GM15510 (cell line): ENCODE measurements around the gene ALPP.
"Not testable (repeated sequence)": the region's sequence is repeated elsewhere in the genome, so short reads cannot be mapped to it uniquely, and the experiment has no call there.

Experiments
- POLR2A ChIP-seq: IDR thresholded peaks from 3 replicates; pipeline ENCODE4 v1.6.1; 2011; ENCODE audit warnings: borderline replicate concordance; ENCODE audit not compliant: insufficient read length; ENCODE audit errors: extremely low read depth

ALPP gene

DNA sequence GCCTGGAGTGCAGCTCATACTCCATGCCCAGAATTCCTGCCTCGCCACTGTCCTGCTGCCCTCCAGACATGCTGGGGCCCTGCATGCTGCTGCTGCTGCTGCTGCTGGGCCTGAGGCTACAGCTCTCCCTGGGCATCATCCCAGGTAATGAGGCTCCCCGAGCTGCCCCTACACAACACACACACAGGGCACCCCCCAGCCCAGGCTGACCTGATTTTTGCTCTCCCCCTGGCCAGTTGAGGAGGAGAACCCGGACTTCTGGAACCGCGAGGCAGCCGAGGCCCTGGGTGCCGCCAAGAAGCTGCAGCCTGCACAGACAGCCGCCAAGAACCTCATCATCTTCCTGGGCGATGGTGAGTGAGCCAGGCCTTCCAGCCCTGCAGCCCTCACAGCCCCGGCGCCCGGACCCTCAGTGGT lies at the start of gene ALPP:
Gene ALPP (plus strand): TSS at position 17 of the 417 bp plus-strand sequence. CDS start 52 bp downstream, at position 69.
- TF ChIP-seq POLR2A, result not testable (repeated sequence)

DNA sequence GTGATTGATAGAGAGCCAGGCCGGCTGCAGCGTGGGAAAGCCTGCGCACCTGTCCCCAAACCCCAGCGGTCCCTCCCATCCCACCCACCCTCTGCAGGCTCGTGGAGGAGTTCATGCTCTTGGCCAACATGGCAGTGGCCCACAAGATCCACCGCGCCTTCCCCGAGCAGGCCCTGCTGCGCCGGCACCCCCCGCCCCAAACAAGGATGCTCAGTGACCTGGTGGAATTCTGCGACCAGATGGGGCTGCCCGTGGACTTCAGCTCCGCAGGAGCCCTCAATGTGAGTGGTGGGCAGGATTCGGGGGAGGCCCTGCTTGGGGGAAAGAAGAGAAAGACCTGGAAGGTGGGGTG lies 48.9 kb upstream of the ALPP start:
- no peak for TF ChIP-seq POLR2A

DNA sequence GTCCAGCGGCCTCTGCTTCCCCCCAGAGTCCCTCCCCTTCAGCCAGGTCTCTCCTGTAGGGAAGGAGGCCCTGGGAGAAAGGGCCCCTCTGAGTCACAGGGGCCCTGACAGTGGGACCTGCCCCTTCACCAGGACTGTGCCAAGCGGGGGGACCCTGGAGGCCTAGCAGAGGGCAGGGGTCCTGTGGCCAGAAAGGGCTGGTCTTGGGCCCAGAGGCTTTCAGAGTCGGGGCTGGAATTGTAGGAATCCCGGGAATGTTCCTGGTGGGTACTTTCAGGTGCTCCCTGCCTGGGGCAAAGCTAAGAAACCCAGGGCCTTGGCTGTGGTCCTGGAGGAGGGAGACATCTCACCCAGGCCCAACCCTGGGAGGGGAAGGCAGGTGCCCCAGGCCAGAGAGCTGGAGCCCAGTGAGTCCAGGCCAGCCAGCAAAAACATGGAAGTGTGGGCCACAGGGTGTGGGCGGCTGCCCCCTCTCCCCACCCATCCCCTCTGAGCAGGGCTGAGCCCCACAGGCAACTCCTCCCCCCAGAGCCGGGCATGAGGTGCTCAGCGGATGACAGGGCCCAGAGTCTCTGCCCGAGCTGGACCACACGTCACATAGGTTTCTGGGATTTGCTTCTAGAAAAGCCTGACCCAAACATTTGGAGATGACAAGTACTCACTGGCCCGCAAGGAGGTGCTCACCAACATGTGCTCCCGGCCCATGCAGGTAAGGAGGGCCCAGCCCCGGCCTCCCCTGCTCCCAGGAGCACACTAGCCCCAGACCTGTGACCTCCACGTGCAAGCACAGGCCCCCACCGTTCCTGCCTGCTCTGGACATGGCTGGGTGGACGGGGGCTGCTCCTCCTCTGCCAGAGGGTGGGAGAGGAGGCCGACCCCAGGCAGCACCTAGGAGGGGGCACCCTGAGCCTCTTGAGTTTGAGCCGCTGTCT lies 48.2 kb upstream of the ALPP start:
- TF ChIP-seq POLR2A, result no peak

DNA sequence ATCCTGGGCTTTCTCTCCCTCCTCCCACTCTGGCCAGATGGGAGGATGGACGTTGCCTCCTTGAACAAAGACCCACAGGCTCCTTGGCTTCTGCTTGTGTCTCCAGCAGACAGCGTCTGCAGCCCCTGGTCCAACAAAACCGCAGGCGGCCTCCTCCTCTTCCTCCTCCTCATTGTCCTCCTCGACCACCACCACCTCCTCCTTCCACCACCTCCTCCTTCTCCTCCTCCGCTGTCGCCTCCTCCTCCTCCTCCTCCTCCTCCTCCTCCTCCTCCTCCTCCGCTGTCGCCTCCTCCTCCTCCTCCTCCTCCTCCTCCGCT lies 45.7 kb upstream of the ALPP start:
- no peak for TF ChIP-seq POLR2A

DNA sequence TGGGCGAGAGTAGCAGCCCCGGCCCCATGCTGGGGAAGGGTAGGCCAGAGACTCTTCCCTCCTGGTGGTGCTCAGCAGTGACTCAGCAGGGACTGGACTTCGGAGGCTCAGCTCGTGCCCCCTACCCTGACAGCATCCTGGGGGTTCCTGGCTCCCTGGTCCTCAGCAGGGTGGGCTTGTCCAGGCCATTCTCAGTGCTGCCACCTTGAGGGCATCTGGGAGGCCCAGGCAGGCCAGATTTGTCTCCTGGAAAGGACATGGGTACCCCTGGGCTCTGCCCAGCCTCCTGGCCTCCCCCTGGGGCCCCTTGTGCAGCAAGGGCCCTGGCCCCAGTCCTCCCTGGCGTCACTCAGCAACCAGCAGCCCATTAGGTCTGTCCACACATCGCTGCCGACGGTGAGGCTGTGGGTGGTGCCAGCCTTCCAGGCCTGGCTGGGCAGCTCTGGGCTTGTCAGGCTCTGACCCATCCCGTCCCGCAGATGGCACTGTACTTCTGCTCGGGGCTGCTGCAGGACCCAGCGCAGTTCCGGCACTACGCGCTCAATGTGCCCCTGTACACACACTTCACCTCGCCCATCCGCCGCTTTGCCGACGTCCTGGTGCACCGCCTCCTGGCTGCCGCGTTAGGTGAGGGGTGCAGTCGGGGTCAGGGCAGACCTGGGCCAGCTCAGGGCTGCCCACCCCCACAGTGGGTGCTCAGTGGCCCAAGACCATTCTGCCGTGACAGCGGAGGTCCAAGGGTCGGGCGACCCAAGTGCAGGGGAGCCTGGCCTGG lies 45.0 kb upstream of the ALPP start:
- no peak for TF ChIP-seq POLR2A

DNA sequence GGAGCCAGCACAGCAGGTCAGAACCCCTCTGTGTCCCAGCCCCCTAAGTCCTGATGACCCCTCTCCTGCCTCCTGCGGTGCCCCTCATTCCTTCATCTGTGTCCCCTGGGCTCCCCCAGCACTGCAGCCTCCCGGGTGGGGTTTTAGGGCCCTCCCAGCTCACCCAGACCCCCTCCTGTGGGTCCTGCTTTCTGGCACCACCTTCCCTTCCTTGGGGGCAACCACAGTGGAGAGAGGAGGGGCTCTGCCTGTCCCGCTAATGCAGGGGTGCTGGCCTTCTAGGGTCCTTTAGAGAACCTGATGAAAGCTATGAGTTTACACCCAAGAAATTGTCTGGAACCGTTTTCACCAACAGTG lies 42.7 kb upstream of the ALPP start:
- TF ChIP-seq POLR2A, result no peak

DNA sequence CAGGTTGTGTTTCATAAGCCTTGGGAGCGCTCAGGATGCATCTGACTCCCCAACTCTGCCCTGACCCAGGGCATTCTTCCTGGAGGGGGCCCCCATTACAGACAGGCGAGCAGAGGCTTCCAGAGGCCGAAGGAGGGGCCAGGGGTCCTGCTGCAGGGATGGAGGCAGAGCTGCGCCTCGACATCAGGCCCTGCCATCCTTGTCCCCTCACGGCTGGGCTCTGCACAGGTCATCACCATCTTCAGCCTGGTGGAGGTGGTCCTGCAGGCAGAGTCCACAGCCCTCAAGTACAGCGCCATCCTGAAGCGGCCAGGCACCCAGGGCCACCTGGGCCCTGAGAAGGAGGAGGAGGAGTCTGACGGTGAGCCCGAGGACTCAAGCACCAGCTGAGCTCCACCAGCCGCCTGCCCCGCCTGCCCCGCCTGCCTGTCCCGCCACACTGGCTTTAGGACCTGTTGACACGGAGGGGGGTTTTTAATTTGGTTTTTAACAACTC lies 42.3 kb upstream of the ALPP start:
- no peak for TF ChIP-seq POLR2A

DNA sequence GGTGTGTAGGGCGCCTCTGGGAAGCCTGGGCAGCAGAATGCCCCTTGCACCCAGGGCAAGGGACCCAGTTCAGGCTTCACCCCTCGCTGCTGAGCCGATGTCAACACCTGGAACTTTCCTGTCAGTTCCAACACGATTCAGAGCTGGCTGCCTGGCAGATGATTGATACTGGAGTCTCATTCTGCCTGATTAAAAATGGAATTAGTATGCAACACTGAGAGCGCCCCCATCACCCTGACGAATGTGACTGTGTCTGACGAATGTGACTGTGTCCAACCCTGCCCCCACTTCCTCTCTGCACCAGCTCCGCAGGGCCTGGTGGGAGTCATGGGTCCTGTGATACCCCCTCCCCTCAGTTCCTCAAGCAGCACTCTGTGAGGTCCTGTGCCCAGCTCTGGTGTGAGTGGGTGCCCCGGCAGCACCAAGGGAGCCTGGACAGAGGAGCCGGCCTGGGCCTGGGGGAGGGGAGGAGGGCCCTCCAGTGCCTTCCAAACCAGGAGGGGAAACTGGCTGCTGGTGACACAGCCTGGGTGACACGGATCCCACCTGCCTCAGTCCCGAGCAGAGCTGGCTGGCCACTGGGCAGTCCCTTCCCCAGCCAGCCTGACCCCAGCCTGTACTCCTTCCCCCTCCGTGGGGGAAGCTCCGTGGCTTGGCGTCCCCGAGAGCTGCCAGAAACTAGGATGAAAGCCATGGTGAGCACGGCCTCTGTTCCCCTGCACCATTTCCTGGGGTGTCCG lies 41.4 kb upstream of the ALPP start:
- TF ChIP-seq POLR2A, result no peak

DNA sequence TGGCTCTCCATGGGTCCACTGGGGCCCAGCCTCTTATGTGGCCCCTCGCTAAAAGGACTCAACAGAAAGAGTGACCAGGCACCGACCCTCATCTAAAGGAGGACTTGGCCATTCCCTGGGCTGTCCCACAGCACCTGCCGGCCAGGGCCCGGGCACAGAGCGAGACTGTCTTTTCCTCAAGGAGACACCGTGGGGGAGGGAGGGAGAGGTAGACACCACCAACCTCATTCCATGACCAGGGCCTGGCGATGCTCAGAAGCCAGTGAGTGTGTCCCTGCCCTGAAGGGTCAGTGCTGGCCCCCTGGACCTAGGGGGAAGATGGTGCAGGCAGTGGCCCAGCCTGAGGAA lies 39.8 kb upstream of the ALPP start:
- TF ChIP-seq POLR2A, result no peak

DNA sequence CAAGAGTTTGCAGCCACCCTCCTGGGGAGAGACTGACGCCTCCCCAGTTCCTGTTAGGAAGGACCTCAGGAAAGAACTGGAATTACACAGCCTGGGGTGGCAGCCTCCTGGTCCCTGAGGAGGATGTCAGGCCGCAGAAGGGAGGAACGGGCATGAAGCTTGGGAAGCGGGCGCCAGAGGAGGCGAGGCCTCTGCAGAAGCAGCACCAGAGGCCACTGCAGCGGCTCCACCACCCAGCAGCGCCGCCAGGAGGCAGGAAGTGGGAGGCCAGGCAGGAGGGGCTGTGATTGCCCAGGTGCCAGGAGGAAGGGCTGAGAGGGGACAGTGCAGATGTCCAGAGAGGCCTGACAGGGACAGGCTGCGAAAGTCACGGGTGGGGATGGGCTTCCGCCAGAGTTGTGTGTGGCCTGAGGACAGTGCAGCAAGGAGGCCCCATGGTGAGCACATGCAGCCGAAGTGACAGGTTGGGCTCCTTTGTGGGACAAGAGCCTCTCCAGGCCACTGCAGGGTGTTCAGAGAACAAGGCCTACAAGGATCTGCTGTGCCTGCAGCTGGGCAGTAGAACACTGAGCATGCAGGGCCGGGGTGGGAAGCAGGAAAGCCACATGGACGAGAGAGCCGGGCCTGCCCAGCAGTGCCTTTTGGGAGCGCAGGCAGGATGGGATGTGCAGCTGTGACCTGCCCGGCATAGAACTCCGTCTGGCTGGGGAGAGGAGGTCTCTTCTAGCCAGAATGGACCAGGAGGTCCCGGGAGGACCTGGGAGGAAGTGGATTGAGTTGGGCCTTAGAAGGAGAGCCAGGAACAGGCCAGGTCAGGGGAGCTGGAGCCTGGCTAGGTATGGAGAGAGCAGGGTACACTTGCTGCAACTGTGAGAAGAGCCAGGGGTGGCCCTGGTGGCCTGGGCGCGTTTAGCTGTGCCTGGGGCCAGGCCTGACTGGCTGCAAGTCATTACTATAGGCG lies 39.1 kb upstream of the ALPP start:
- no peak for TF ChIP-seq POLR2A

DNA sequence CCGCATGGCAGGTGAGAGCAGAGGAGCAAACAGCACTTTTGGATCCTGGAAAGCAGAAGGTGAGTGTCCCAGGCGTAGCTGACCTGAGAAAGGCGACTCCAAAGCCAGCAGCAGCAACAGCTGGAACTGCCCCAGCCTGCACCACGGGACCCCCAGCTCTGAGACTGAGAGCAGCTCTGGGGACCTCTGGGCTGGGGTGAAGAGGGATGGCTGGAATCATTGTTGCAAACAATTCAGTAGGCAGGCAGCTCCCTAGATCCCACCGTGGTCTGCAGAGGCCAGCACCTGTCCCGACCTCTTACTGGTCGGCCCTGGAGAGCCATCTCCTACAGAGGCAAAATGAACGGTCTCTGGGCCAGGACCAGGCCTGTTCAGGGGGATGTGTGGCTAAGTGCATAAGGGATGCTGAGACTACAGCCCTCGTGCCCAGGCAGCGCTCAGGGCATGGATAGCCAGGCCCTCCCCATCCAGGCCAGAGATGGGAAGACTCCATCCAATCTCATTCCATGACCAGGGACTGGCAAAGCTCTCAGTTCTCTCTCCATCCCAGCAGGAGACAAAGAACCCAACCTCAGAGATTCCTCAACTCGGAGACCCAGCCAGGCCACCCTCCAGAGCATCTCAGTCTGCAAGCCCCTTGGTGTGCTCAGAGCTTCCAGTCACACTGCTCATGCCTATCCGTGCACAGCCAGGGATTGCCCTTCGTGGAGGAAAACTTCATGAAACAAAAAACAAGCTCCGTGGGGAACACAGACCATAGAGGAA lies 38.2 kb upstream of the ALPP start:
- TF ChIP-seq POLR2A, result no peak

DNA sequence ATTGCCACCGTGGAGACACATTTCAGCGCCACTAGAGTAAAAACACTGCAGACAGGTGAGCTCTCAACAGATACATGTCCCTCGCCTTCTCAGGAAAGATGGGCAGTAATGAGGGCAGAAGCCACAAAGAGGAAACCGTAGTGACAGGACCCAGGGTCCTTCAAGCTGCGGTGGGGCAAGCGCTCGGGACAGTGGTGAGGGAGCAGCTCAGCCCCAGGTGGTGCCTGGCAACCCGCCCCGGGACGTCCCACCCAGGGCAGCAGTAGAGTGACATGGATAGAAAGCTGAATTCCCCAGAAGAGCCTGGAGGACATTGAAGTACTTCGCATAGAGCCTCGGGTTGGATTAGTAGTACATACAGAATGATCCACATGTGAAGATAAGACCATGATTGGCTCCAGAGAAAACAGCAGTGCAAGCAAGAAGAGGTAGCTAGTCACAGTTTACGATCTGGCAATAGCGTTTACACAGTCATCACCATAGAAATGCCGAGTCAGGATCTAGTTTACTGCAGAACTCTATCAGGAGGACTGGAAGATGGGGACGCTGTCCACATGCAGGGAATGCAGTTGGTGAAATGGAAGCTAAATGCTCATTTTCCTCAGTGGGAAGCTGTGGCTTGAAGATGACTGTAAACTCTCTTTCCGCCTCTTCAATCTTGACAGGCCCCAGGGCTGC lies 37.4 kb upstream of the ALPP start:
- TF ChIP-seq POLR2A, result no peak

DNA sequence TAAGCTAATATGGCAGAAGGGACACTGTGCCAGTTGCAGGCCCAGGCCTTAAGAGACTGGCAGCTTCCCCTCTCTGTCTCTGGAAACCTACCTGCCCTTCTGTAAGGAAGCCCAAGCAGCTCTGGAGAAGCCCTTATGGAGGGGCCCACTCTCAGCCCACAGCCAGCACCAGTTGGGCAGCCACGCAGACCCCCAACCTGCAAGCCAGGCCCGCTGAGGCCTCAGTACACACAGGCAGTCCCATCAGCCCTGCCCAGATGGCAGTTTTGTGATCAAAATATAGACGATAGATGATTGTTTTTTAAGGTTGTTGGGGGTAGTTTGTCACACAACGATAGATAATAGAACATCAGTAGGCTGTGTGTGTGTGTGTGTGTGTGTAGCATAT lies 36.8 kb upstream of the ALPP start:
- TF ChIP-seq POLR2A, result no peak

DNA sequence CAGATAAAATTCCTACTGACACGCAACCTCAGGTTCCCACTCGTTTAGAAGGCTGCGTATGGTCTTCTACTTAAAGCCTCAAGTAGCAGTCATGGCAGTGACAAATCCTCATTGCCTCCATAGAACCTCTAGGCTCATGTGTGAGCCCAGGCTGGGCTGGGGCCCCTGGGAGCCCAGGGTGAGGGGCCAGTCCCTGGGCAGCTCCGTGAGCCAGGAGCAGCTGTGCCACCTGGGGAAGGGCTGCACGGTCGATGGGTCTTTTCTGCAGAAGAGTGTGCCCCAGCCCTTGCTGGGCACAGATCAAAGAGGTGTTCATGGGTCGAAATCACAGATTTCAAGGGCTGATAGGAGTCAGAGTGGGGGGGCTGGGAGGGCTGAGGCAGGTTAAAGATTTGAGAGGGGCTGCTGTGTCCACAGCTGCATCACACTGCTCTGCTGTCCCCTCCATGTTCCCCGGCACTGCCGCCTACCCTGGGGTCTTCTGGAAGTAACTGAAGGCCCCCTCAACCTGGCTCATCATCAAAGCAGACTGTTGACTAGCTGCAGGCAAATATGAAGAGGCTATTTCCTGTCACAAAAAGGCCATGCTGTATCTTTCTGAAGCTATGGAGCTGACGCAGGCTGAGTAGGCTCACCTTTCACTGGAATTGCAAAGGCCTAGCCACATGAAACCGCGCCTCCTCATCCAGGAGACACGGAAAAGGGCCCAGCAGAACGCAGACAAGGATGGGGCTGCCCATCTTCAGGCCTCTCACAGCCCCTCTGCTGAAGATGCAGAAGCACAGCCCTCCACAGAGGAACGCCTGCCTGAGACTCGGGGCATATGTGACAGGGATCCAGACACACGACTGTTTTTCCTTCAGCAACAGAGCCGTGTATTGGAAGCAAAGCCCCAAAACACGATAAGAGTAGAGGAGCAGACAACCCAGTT lies 35.7 kb upstream of the ALPP start:
- no peak for TF ChIP-seq POLR2A
